Measurements from ENCODE around the gene TGM4. TPM values are rescaled to one million over a fixed set of nuclear protein-coding genes. Genes with fewer than 3 reads are reported as not detected.

Gene TGM4
- polyA plus RNA-seq, 4 donors, result 0.03 to 0.13 (median 0.10) TPM; not detected in 1

- peak in 2 of 4 donors; percentile 13 to 33 for DNase-seq (ENCODE audit: low read depth in 4 of 4, low spot score in 2 of 4)
Measured at GRCh38 chr3:44913868-44914468, 39.6 kb downstream of the TGM4 start.

GRCh38 chr3:44914936-44915335, 40.5 kb downstream of the TGM4 start:
- no peak for DNase-seq (ENCODE audit: low read depth in 4 of 4, low spot score in 2 of 4)

GRCh38 chr3:44915702-44916438, 41.5 kb downstream of the TGM4 start:
- DNase-seq (ENCODE audit: low read depth in 4 of 4, low spot score in 2 of 4), result no peak

GRCh38 chr3:44918087-44918486, 43.7 kb downstream of the TGM4 start:
- no peak for DNase-seq (ENCODE audit: low read depth in 4 of 4, low spot score in 2 of 4)

- no peak for DNase-seq (ENCODE audit: low read depth in 4 of 4, low spot score in 2 of 4)
Measured at GRCh38 chr3:44918581-44918980, 44.2 kb downstream of the TGM4 start.

GRCh38 chr3:44920081-44920480, 45.7 kb downstream of the TGM4 start:
- no peak for DNase-seq (ENCODE audit: low read depth in 4 of 4, low spot score in 2 of 4)

GRCh38 chr3:44923632-44924456, 49.4 kb downstream of the TGM4 start:
- DNase-seq (ENCODE audit: low read depth in 4 of 4, low spot score in 2 of 4), result no peak

- no peak for DNase-seq (ENCODE audit: low read depth in 4 of 4, low spot score in 2 of 4)
Measured at GRCh38 chr3:44924457-44925084, 50.2 kb downstream of the TGM4 start.

- no peak for DNase-seq (ENCODE audit: low read depth in 4 of 4, low spot score in 2 of 4)
Measured at GRCh38 chr3:44926172-44926571, 51.8 kb downstream of the TGM4 start.

GRCh38 chr3:44926921-44927320, 52.5 kb downstream of the TGM4 start:
- DNase-seq (ENCODE audit: low read depth in 4 of 4, low spot score in 2 of 4), result no peak

- no peak for DNase-seq (ENCODE audit: low read depth in 4 of 4, low spot score in 2 of 4)
Measured at GRCh38 chr3:44927371-44927770, 53.0 kb downstream of the TGM4 start.

GRCh38 chr3:44929782-44930181, 55.4 kb downstream of the TGM4 start:
- no peak for DNase-seq (ENCODE audit: low read depth in 4 of 4, low spot score in 2 of 4)

- DNase-seq (ENCODE audit: low read depth in 4 of 4, low spot score in 2 of 4), result no peak
Measured at GRCh38 chr3:44930911-44931310, 56.5 kb downstream of the TGM4 start.

- no peak for DNase-seq (ENCODE audit: low read depth in 4 of 4, low spot score in 2 of 4)
Measured at GRCh38 chr3:44931791-44932190, 57.4 kb downstream of the TGM4 start.

- DNase-seq (ENCODE audit: low read depth in 4 of 4, low spot score in 2 of 4), result no peak
Measured at GRCh38 chr3:44932271-44932670, 57.9 kb downstream of the TGM4 start.

GRCh38 chr3:44932986-44933944, 58.9 kb downstream of the TGM4 start:
- no peak for DNase-seq (ENCODE audit: low read depth in 4 of 4, low spot score in 2 of 4)

GRCh38 chr3:44939581-44940036, 65.2 kb downstream of the TGM4 start:
- DNase-seq (ENCODE audit: low read depth in 4 of 4, low spot score in 2 of 4), result no peak

GRCh38 chr3:44942202-44942921, 68.0 kb downstream of the TGM4 start:
- DNase-seq (ENCODE audit: low read depth in 4 of 4, low spot score in 2 of 4), result no peak

- DNase-seq (ENCODE audit: low read depth in 4 of 4, low spot score in 2 of 4), result no peak
Measured at GRCh38 chr3:44948239-44948638, 73.8 kb downstream of the TGM4 start.

All from left renal cortex interstitium (tissue), 4 donors.